Ishikawa (cell line): ENCODE measurements around the gene TTC8.
A peak's percentile ranks its signal among the peaks of the same experiment; 100 is the strongest.

Source experiments
- CEBPB ChIP-seq: IDR thresholded peaks from 2 replicates; pipeline ENCODE4 v1.6.1; 2012
- CREB1 ChIP-seq: IDR thresholded peaks from 2 replicates; pipeline ENCODE4 v1.6.1; 2012; ENCODE audit warnings: low read depth
- EGR1 ChIP-seq: IDR thresholded peaks from 2 replicates; pipeline ENCODE4 v1.6.1; 2012
- EP300 ChIP-seq: IDR thresholded peaks from 2 replicates; pipeline ENCODE4 v1.6.1; 2012; ENCODE audit warnings: borderline replicate concordance
- FOXM1 ChIP-seq: IDR thresholded peaks from 2 replicates; pipeline ENCODE4 v1.6.1; 2012; ENCODE audit warnings: low read depth, borderline replicate concordance
- MAX ChIP-seq: IDR thresholded peaks from 2 replicates; pipeline ENCODE4 v1.6.1; 2012
- NFIC ChIP-seq: IDR thresholded peaks from 2 replicates; pipeline ENCODE4 v1.6.1; 2012
- RAD21 ChIP-seq: IDR thresholded peaks from 2 replicates; pipeline ENCODE4 v1.6.1; 2012; ENCODE audit warnings: low read depth
- TAF1 ChIP-seq: IDR thresholded peaks from 2 replicates; pipeline ENCODE4 v1.6.1; 2012; ENCODE audit warnings: low read depth, mild to moderate bottlenecking
- TCF12 ChIP-seq: IDR thresholded peaks from 2 replicates; pipeline ENCODE4 v1.6.1; 2012; ENCODE audit warnings: low read depth
- TEAD4 ChIP-seq: IDR thresholded peaks from 2 replicates; pipeline ENCODE4 v1.6.1; 2012
- YY1 ChIP-seq: IDR thresholded peaks from 2 replicates; pipeline ENCODE4 v1.6.1; 2012; ENCODE audit warnings: low read depth
- ZBTB7A ChIP-seq: IDR thresholded peaks from 2 replicates; pipeline ENCODE4 v1.6.1; 2012; ENCODE audit warnings: low read depth
- TF ChIP-seq, protein P1 (sequence below): IDR thresholded peaks from 2 replicates; pipeline ENCODE4 v1.6.1; 2012
- TF ChIP-seq, protein P2 (sequence below): IDR thresholded peaks from 2 replicates; pipeline ENCODE4 v1.6.1; 2012; ENCODE audit warnings: low read depth, mild to moderate bottlenecking

Gene TTC8

DNA sequence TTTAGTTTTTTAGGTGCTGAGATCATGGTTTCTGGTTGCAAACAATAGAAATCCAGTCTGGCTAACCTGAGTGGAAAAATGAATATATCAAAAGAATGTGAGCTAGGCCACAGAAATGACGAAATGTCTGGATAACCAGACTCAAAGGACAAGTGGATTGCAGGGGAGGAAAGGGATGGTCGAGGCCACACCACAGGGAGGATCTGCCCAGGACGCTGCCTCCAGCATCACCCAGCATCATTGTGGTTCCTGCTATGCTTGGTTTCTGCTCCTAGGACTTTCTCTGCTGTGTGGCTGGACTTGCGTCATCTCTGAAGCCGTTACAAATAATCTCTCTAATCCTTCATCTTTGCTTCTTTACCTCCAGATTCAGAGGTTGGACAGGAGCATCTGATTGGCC lies 80.4 kb downstream of the TTC8 start:
- TF ChIP-seq, protein P1, sequence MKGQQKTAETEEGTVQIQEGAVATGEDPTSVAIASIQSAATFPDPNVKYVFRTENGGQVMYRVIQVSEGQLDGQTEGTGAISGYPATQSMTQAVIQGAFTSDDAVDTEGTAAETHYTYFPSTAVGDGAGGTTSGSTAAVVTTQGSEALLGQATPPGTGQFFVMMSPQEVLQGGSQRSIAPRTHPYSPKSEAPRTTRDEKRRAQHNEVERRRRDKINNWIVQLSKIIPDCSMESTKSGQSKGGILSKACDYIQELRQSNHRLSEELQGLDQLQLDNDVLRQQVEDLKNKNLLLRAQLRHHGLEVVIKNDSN, result no peak
- TF ChIP-seq TCF12, result no peak
- TF ChIP-seq ZBTB7A, result no peak
- no peak for TF ChIP-seq TAF1
- TF ChIP-seq, protein P2, sequence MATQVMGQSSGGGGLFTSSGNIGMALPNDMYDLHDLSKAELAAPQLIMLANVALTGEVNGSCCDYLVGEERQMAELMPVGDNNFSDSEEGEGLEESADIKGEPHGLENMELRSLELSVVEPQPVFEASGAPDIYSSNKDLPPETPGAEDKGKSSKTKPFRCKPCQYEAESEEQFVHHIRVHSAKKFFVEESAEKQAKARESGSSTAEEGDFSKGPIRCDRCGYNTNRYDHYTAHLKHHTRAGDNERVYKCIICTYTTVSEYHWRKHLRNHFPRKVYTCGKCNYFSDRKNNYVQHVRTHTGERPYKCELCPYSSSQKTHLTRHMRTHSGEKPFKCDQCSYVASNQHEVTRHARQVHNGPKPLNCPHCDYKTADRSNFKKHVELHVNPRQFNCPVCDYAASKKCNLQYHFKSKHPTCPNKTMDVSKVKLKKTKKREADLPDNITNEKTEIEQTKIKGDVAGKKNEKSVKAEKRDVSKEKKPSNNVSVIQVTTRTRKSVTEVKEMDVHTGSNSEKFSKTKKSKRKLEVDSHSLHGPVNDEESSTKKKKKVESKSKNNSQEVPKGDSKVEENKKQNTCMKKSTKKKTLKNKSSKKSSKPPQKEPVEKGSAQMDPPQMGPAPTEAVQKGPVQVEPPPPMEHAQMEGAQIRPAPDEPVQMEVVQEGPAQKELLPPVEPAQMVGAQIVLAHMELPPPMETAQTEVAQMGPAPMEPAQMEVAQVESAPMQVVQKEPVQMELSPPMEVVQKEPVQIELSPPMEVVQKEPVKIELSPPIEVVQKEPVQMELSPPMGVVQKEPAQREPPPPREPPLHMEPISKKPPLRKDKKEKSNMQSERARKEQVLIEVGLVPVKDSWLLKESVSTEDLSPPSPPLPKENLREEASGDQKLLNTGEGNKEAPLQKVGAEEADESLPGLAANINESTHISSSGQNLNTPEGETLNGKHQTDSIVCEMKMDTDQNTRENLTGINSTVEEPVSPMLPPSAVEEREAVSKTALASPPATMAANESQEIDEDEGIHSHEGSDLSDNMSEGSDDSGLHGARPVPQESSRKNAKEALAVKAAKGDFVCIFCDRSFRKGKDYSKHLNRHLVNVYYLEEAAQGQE, result no peak
- TF ChIP-seq CREB1, result no peak
- TF ChIP-seq NFIC, result no peak
- TF ChIP-seq EGR1, result no peak
- no peak for TF ChIP-seq CEBPB
- TF ChIP-seq EP300, result no peak
- no peak for TF ChIP-seq RAD21
- no peak for TF ChIP-seq FOXM1
- TF ChIP-seq YY1, result no peak
- no peak for TF ChIP-seq TEAD4

GRCh38 chr14:88908216-88908615 lies 83.8 kb downstream of the TTC8 start:
- TF ChIP-seq EGR1 (no peak), MAX (no peak), CREB1 (no peak), ZBTB7A (no peak), TCF12 (no peak), RAD21 (no peak), NFIC (no peak), EP300 (no peak), CEBPB (no peak)

- TF ChIP-seq TAF1 (no peak), CEBPB (no peak), EGR1 (no peak), MAX (no peak), EP300 (no peak), CREB1 (no peak)
- TF ChIP-seq, protein P2, result no peak
- TF ChIP-seq, protein P1, result no peak
These were observed 85.9 kb downstream of the TTC8 start for GRCh38 chr14:88910386-88910785.

- TF ChIP-seq CEBPB (peak; percentile 42; the same call in 1 of the 2 replicates), RAD21 (no peak)
- TF ChIP-seq, protein P2, result no peak
These were observed 87.4 kb downstream of the TTC8 start for GRCh38 chr14:88911809-88912208.

GRCh38 chr14:88914956-88915355 lies 90.5 kb downstream of the TTC8 start:
- no peak for TF ChIP-seq TCF12
- TF ChIP-seq RAD21, result no peak
- no peak for TF ChIP-seq TAF1
- no peak for TF ChIP-seq CREB1
- TF ChIP-seq, protein P1, result no peak
- TF ChIP-seq EP300, result no peak
- TF ChIP-seq TEAD4, result no peak
- TF ChIP-seq ZBTB7A, result no peak
- TF ChIP-seq YY1, result no peak
- TF ChIP-seq NFIC, result no peak
- no peak for TF ChIP-seq CEBPB
- TF ChIP-seq, protein P2, result no peak
- TF ChIP-seq EGR1, result no peak
- TF ChIP-seq MAX, result no peak
- no peak for TF ChIP-seq FOXM1
